Fibroblast of lung (primary cell): Measurements from ENCODE around the gene PRC1.

Experiments
- EZH2 ChIP-seq: IDR thresholded peaks from 2 replicates; pipeline ENCODE4 v1.5.1; 2012; ENCODE audit warnings: low read length, control low read depth, mild to moderate bottlenecking; ENCODE audit errors: missing control alignments
- TF ChIP-seq, protein P1 (sequence below), 2 donors: IDR thresholded peaks in 1 of 2; conservative IDR thresholded peaks in 1 of 2; 1 replicate in 1 of 2; 2 replicates in 1 of 2; pipeline ENCODE4 v1.5.1; 2011 to 2012; ENCODE audit warnings: low read length in 2 of 2, control low read depth in 1 of 2, inconsistent platforms in 1 of 2, low read depth in 1 of 2, mild to moderate bottlenecking in 1 of 2

- TF ChIP-seq, protein P1, sequence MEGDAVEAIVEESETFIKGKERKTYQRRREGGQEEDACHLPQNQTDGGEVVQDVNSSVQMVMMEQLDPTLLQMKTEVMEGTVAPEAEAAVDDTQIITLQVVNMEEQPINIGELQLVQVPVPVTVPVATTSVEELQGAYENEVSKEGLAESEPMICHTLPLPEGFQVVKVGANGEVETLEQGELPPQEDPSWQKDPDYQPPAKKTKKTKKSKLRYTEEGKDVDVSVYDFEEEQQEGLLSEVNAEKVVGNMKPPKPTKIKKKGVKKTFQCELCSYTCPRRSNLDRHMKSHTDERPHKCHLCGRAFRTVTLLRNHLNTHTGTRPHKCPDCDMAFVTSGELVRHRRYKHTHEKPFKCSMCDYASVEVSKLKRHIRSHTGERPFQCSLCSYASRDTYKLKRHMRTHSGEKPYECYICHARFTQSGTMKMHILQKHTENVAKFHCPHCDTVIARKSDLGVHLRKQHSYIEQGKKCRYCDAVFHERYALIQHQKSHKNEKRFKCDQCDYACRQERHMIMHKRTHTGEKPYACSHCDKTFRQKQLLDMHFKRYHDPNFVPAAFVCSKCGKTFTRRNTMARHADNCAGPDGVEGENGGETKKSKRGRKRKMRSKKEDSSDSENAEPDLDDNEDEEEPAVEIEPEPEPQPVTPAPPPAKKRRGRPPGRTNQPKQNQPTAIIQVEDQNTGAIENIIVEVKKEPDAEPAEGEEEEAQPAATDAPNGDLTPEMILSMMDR (conservative IDR thresholded peaks at IDR 0.05 in 1 of 2, IDR thresholded peaks at IDR 0.05 in 1 of 2; ENCODE audit: low read depth in 1 of 2, low read length in 2 of 2): no peak
- TF ChIP-seq EZH2: no peak
Observed at GRCh38 chr15:90981681-90982080, 12.7 kb downstream of the PRC1 start.
